ENCODE measurements around the gene EPS15. TPM values are rescaled to one million over a fixed set of nuclear protein-coding genes. Genes with fewer than 3 reads are reported as not detected.
"Not testable (repeated sequence)": the region's sequence is repeated elsewhere in the genome, so short reads cannot be mapped to it uniquely, and the experiment has no call there.

EPS15 gene
- total and polyA plus RNA-seq, 4 donors = 8.8 to 52.1 (median 19.1) TPM

GRCh38 chr1:51463561-51463960, 55.5 kb downstream of the EPS15 start:
- DNase-seq (ENCODE audit: low spot score) = no peak
- H3K27ac ChIP-seq (ENCODE audit: low read depth in 1 of 2, low read length in 2 of 2) = peak overlapping the region in 1 of 2 donors; percentile 35
- no peaks in the 10 kb centered on the region for H3K9me3 ChIP-seq (ENCODE audit: control insufficient read depth in 4 of 4, low read length in 3 of 4)
- no peak overlapping the region for H3K4me3 ChIP-seq (ENCODE audit: low read depth in 1 of 3, low read length in 3 of 3)
- peaks cover 3 to 15% (median 7%) of the 10 kb centered on the region in 4 donors for H3K36me3 ChIP-seq (ENCODE audit: control insufficient read depth in 4 of 4, insufficient read depth in 3 of 4, low read depth in 1 of 4, low read length in 3 of 4)
- H3K27me3 ChIP-seq (ENCODE audit: control insufficient read depth in 4 of 4, insufficient read depth in 4 of 4, low read length in 3 of 4) = no peaks in the 10 kb centered on the region
- TF ChIP-seq EGR1 (IDR thresholded peaks at IDR 0.05; ENCODE audit: low read depth in 2 of 2) = no peak
- TF ChIP-seq, protein P1, sequence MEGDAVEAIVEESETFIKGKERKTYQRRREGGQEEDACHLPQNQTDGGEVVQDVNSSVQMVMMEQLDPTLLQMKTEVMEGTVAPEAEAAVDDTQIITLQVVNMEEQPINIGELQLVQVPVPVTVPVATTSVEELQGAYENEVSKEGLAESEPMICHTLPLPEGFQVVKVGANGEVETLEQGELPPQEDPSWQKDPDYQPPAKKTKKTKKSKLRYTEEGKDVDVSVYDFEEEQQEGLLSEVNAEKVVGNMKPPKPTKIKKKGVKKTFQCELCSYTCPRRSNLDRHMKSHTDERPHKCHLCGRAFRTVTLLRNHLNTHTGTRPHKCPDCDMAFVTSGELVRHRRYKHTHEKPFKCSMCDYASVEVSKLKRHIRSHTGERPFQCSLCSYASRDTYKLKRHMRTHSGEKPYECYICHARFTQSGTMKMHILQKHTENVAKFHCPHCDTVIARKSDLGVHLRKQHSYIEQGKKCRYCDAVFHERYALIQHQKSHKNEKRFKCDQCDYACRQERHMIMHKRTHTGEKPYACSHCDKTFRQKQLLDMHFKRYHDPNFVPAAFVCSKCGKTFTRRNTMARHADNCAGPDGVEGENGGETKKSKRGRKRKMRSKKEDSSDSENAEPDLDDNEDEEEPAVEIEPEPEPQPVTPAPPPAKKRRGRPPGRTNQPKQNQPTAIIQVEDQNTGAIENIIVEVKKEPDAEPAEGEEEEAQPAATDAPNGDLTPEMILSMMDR (IDR thresholded peaks at IDR 0.05; ENCODE audit: low read depth, low read length, missing input control) = no peak
- no peak for TF ChIP-seq SP1 (IDR thresholded peaks at IDR 0.05)
- no peak for TF ChIP-seq NR2F2 (IDR thresholded peaks at IDR 0.05)
- peak; percentile 38 for TF ChIP-seq ATF3 (IDR thresholded peaks at IDR 0.05)
- peak in 1 of 2 donors; percentile 46 for TF ChIP-seq RXRA (IDR thresholded peaks at IDR 0.05)
- no peak for TF ChIP-seq JUND (IDR thresholded peaks at IDR 0.05)
- TF ChIP-seq HNF4G (IDR thresholded peaks at IDR 0.05) = no peak
- TF ChIP-seq, protein P2, sequence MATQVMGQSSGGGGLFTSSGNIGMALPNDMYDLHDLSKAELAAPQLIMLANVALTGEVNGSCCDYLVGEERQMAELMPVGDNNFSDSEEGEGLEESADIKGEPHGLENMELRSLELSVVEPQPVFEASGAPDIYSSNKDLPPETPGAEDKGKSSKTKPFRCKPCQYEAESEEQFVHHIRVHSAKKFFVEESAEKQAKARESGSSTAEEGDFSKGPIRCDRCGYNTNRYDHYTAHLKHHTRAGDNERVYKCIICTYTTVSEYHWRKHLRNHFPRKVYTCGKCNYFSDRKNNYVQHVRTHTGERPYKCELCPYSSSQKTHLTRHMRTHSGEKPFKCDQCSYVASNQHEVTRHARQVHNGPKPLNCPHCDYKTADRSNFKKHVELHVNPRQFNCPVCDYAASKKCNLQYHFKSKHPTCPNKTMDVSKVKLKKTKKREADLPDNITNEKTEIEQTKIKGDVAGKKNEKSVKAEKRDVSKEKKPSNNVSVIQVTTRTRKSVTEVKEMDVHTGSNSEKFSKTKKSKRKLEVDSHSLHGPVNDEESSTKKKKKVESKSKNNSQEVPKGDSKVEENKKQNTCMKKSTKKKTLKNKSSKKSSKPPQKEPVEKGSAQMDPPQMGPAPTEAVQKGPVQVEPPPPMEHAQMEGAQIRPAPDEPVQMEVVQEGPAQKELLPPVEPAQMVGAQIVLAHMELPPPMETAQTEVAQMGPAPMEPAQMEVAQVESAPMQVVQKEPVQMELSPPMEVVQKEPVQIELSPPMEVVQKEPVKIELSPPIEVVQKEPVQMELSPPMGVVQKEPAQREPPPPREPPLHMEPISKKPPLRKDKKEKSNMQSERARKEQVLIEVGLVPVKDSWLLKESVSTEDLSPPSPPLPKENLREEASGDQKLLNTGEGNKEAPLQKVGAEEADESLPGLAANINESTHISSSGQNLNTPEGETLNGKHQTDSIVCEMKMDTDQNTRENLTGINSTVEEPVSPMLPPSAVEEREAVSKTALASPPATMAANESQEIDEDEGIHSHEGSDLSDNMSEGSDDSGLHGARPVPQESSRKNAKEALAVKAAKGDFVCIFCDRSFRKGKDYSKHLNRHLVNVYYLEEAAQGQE (IDR thresholded peaks at IDR 0.05) = no peak
- TF ChIP-seq FOXA1 (IDR thresholded peaks at IDR 0.05) = no peak
- peak; percentile 26 for TF ChIP-seq YY1 (IDR thresholded peaks at IDR 0.05)
- TF ChIP-seq MAX (IDR thresholded peaks at IDR 0.05) = no peak
- TF ChIP-seq FOXA2 (IDR thresholded peaks at IDR 0.05) = no peak
- TF ChIP-seq, protein P3, sequence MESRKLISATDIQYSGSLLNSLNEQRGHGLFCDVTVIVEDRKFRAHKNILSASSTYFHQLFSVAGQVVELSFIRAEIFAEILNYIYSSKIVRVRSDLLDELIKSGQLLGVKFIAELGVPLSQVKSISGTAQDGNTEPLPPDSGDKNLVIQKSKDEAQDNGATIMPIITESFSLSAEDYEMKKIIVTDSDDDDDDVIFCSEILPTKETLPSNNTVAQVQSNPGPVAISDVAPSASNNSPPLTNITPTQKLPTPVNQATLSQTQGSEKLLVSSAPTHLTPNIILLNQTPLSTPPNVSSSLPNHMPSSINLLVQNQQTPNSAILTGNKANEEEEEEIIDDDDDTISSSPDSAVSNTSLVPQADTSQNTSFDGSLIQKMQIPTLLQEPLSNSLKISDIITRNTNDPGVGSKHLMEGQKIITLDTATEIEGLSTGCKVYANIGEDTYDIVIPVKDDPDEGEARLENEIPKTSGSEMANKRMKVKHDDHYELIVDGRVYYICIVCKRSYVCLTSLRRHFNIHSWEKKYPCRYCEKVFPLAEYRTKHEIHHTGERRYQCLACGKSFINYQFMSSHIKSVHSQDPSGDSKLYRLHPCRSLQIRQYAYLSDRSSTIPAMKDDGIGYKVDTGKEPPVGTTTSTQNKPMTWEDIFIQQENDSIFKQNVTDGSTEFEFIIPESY (IDR thresholded peaks at IDR 0.05) = peak; percentile 29
- TF ChIP-seq TAF1 (conservative IDR thresholded peaks at IDR 0.05) = no peak
- TF ChIP-seq GABPA (IDR thresholded peaks at IDR 0.05 in 1 of 2, conservative IDR thresholded peaks at IDR 0.05 in 1 of 2) = no peak
- TF ChIP-seq HNF4A (conservative IDR thresholded peaks at IDR 0.05) = peak; percentile 33 to 45
- TF ChIP-seq RAD21 (IDR thresholded peaks at IDR 0.05) = peak; percentile 28 to 30
- peaks cover 0 to 5% (median 1%) of the 10 kb centered on the region in 4 donors for H3K4me1 ChIP-seq (ENCODE audit: control insufficient read depth in 4 of 4, insufficient read depth in 4 of 4, low read length in 3 of 4)
- 36% methylated on average over 1 of the region's 1 CpG for WGBS
- no peak overlapping the region for H3K9ac ChIP-seq (ENCODE audit: low read depth in 1 of 2, low read length in 2 of 2)

GRCh38 chr1:51462289-51462688, 56.8 kb downstream of the EPS15 start:
- H3K36me3 ChIP-seq (ENCODE audit: control insufficient read depth in 4 of 4, insufficient read depth in 3 of 4, low read depth in 1 of 4, low read length in 3 of 4) = peaks cover 3 to 11% (median 6%) of the 10 kb centered on the region in 4 donors
- WGBS = 89% methylated on average over 2 of the region's 2 CpGs
- not testable (repeated sequence) for H3K27me3 ChIP-seq (ENCODE audit: control insufficient read depth in 4 of 4, insufficient read depth in 4 of 4, low read length in 3 of 4); H3K4me3 ChIP-seq (ENCODE audit: low read depth in 1 of 3, low read length in 3 of 3); H3K4me1 ChIP-seq (ENCODE audit: control insufficient read depth in 4 of 4, insufficient read depth in 4 of 4, low read length in 3 of 4); H3K27ac ChIP-seq (ENCODE audit: low read depth in 1 of 2, low read length in 2 of 2); H3K9me3 ChIP-seq (ENCODE audit: control insufficient read depth in 4 of 4, low read length in 3 of 4); H3K9ac ChIP-seq (ENCODE audit: low read depth in 1 of 2, low read length in 2 of 2); DNase-seq (ENCODE audit: low spot score)

All from liver (tissue), 9 donors.